Endothelial cell of umbilical vein (primary cell): ENCODE data around the gene CARD19.

Experiments
- EZH2 ChIP-seq: IDR thresholded peaks from 2 replicates; pipeline ENCODE4 v1.6.1; 2012; ENCODE audit warnings: borderline replicate concordance, low read depth, mild to moderate bottlenecking, moderate library complexity, low read length, inconsistent platforms; ENCODE audit not compliant: severe bottlenecking
- TF ChIP-seq, protein P1 (sequence below), 2 donors: IDR thresholded peaks; 1 replicate in 1 of 2; 2 replicates in 1 of 2; pipeline ENCODE4 v1.5.1; 2011; ENCODE audit warnings: low read length in 2 of 2, mild to moderate bottlenecking in 2 of 2, moderate library complexity in 2 of 2, control low read depth in 1 of 2, inconsistent platforms in 1 of 2, low read depth in 1 of 2; ENCODE audit not compliant: insufficient read depth in 1 of 2; ENCODE audit errors: extremely low read depth in 1 of 2

GRCh38 chr9:93118863-93119702 is 23.1 kb downstream of the CARD19 start:
- TF ChIP-seq, protein P1, sequence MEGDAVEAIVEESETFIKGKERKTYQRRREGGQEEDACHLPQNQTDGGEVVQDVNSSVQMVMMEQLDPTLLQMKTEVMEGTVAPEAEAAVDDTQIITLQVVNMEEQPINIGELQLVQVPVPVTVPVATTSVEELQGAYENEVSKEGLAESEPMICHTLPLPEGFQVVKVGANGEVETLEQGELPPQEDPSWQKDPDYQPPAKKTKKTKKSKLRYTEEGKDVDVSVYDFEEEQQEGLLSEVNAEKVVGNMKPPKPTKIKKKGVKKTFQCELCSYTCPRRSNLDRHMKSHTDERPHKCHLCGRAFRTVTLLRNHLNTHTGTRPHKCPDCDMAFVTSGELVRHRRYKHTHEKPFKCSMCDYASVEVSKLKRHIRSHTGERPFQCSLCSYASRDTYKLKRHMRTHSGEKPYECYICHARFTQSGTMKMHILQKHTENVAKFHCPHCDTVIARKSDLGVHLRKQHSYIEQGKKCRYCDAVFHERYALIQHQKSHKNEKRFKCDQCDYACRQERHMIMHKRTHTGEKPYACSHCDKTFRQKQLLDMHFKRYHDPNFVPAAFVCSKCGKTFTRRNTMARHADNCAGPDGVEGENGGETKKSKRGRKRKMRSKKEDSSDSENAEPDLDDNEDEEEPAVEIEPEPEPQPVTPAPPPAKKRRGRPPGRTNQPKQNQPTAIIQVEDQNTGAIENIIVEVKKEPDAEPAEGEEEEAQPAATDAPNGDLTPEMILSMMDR (IDR thresholded peaks at IDR 0.05; ENCODE audit: extremely low read depth in 1 of 2, insufficient read depth in 1 of 2, low read depth in 1 of 2, low read length in 2 of 2), result no peak
- no peak for TF ChIP-seq EZH2
